Activated T-helper 2 cell treated with anti-CD3 and anti-CD28 coated beads, Interferon-gamma antibody, Interleukin-2, Interleukin-4, amounts not matched to agents 10 μg/mL and 5 μg/mL and 100 μg/mL, durations not matched to agents 14 hours and 24 hours and 36 hours (primary cell): Measurements from ENCODE around the gene PUSL1. TPM values are rescaled to one million over a fixed set of nuclear protein-coding genes. Genes with fewer than 3 reads are reported as not detected.

Source experiments
- DNase-seq: peaks from one replicate; pipeline ENCODE4 v3.0.0; 2021; ENCODE audit warnings: low spot score
- H3K27ac Mint-ChIP-seq: one replicate; pipeline ENCODE4 v1.8.0; 2021; ENCODE audit warnings: mixed read lengths
- H3K27me3 Mint-ChIP-seq: one replicate; pipeline ENCODE4 v1.8.0; 2021; ENCODE audit warnings: low read depth, mixed read lengths
- H3K36me3 Mint-ChIP-seq: one replicate; pipeline ENCODE4 v1.8.0; 2021; ENCODE audit warnings: low read depth, mixed read lengths
- H3K4me1 Mint-ChIP-seq: one replicate; pipeline ENCODE4 v1.8.0; 2021; ENCODE audit warnings: low read depth, mixed read lengths
- H3K4me3 Mint-ChIP-seq: one replicate; pipeline ENCODE4 v1.8.0; 2021; ENCODE audit warnings: low read depth, mild to moderate bottlenecking, moderate library complexity, mixed read lengths
- H3K9me3 Mint-ChIP-seq: one replicate; pipeline ENCODE4 v1.8.0; 2021; ENCODE audit warnings: mixed read lengths
- intact Hi-C: fragments of 100-400 bp; cut with micrococcal nuclease; formaldehyde crosslinking; loops from one replicate; pipeline ENCODE4 v1.15.1; 2023
- total RNA-seq: library from RNA; stranded (reverse); gene quantifications from 2 replicates; pipeline ENCODE4 v1.2.3, GENCODE V29; 2022

Gene PUSL1
- total RNA-seq, 1 donor from 2014 or later = 31.8 TPM

GRCh38 chr1:1302951-1303509 lies 5.4 kb upstream of the PUSL1 start:
- peaks cover 10% of the 10 kb centered on the region for H3K4me1 Mint-ChIP-seq

GRCh38 chr1:1303736-1304135 lies 4.7 kb upstream of the PUSL1 start:
- no peak overlapping the region for H3K27ac Mint-ChIP-seq

More at GRCh38 chr1:1302951-1303509, 5.4 kb upstream of the PUSL1 start:
- DNase-seq = no peak
- intact Hi-C loops = loop anchor here (10.0 kb wide), 1 partner anchor 72 kb away; the partner anchor contains the start of gene AURKAIP1
- Mint-ChIP-seq H3K27ac (no peak overlapping the region), H3K4me3 (no peak overlapping the region), H3K36me3 (no peaks in the 10 kb centered on the region), H3K27me3 (no peaks in the 10 kb centered on the region), H3K9me3 (no peaks in the 10 kb centered on the region)

DNA sequence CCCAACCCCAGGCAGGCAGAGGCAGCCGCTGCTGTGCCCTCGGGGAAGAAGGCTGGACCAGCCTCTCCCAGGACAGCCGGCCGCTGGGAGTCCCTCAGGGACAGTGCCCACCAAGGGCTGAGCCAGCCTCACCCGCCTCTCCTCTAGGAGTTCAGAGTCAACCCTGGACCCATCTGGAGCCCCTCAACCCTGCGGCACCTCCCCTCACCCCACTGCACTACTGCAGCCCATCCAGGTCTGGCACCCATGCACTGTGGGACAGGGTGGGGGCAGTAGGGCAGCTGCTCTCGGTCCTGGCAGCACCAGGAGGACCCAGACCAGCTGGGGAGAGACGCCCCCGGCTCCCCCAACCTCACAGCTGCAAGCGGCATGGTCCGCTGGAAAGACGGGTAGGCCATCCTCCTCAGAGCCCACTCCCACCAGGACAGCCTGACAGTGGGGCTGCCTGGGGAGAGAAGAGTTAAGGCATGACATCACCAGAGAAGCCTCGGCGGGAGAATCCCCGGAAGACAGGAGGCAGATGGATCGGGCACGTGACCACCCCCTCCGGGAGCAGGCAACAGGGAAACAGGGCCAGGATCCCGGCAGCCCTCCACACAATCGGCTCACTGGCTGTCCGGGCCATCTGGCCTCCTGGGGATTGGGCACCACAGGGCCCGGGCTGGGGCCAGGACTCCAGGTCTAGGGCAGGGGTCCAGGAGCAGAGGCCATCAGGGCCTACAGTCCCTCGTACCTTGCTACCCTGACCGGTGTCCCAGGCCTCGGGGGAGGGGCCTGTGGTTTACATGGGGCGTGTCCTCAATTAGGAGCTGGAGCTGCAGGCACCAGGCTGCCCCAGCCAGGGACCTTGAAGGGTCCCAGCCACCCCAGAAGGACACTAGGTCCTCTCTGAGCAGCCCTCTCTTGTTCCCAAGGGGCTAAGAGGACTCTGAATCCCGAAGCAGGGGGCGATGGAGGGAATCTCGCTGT lies 3.8 kb upstream of the PUSL1 start:
- peak overlapping the region; percentile 84 for H3K4me3 Mint-ChIP-seq
- no peaks in the 10 kb centered on the region for H3K9me3 Mint-ChIP-seq
- no peak for DNase-seq
- no peaks in the 10 kb centered on the region for H3K27me3 Mint-ChIP-seq
- H3K27ac Mint-ChIP-seq = no peak overlapping the region
- H3K4me1 Mint-ChIP-seq = peaks cover 10% of the 10 kb centered on the region
- intact Hi-C loops = loop anchor here (5.0 to 10.0 kb wide), 2 partner anchors 70 to 187 kb away; partner anchors contain the start of genes AURKAIP1 and C1orf159
- H3K36me3 Mint-ChIP-seq = no peaks in the 10 kb centered on the region

More at GRCh38 chr1:1303736-1304135, 4.7 kb upstream of the PUSL1 start:
- H3K4me1 Mint-ChIP-seq = peaks cover 10% of the 10 kb centered on the region
- no peaks in the 10 kb centered on the region for H3K27me3 Mint-ChIP-seq
- no peaks in the 10 kb centered on the region for H3K36me3 Mint-ChIP-seq
- no peaks in the 10 kb centered on the region for H3K9me3 Mint-ChIP-seq
- H3K4me3 Mint-ChIP-seq = no peak overlapping the region
- no peak for DNase-seq
- intact Hi-C loops = loop anchor here (10.0 kb wide), 1 partner anchor 71 kb away; the partner anchor contains the start of gene AURKAIP1

- no peaks in the 10 kb centered on the region for H3K9me3 Mint-ChIP-seq
- peak; percentile 65 for DNase-seq
- peaks cover 2% of the 10 kb centered on the region for H3K36me3 Mint-ChIP-seq
- intact Hi-C loops = loop anchor here (5.0 to 10.0 kb wide), 2 partner anchors 69 to 188 kb away; partner anchors contain the start of genes AURKAIP1 and C1orf159
- peaks cover 10% of the 10 kb centered on the region for H3K4me1 Mint-ChIP-seq
- H3K27ac Mint-ChIP-seq = peak overlapping the region; percentile 72
- no peaks in the 10 kb centered on the region for H3K27me3 Mint-ChIP-seq
- peak overlapping the region; percentile 84 for H3K4me3 Mint-ChIP-seq
Measured at GRCh38 chr1:1305300-1306069, 2.9 kb upstream of the PUSL1 start.

GRCh38 chr1:1306070-1306660 lies 2.2 kb upstream of the PUSL1 start:
- Mint-ChIP-seq H3K4me1 (peaks cover 10% of the 10 kb centered on the region), H3K4me3 (peak overlapping the region; percentile 84), H3K27ac (peak overlapping the region; percentile 72), H3K36me3 (peaks cover 6% of the 10 kb centered on the region), H3K27me3 (no peaks in the 10 kb centered on the region), H3K9me3 (no peaks in the 10 kb centered on the region)
- intact Hi-C loops = loop anchor here (5.0 to 10.0 kb wide), 2 partner anchors 69 to 189 kb away; partner anchors contain the start of genes AURKAIP1 and C1orf159
- DNase-seq = no peak

GRCh38 chr1:1306661-1307260 lies 1.6 kb upstream of the PUSL1 start:
- Mint-ChIP-seq H3K27me3 (no peaks in the 10 kb centered on the region), H3K4me1 (peaks cover 10% of the 10 kb centered on the region), H3K4me3 (peak overlapping the region; percentile 84), H3K9me3 (no peaks in the 10 kb centered on the region), H3K27ac (peak overlapping the region; percentile 72), H3K36me3 (peaks cover 6% of the 10 kb centered on the region)
- intact Hi-C loops = loop anchor here (5.0 to 10.0 kb wide), 2 partner anchors 68 to 189 kb away; partner anchors contain the start of genes AURKAIP1 and C1orf159
- no peak for DNase-seq

- intact Hi-C loops = loop anchor here (5.0 to 10.0 kb wide), 2 partner anchors 67 to 190 kb away; partner anchors contain the start of genes AURKAIP1 and C1orf159
- Mint-ChIP-seq H3K36me3 (peaks cover 6% of the 10 kb centered on the region), H3K9me3 (no peaks in the 10 kb centered on the region), H3K4me1 (peaks cover 10% of the 10 kb centered on the region), H3K27ac (peak overlapping the region; percentile 72), H3K4me3 (peak overlapping the region; percentile 84), H3K27me3 (no peaks in the 10 kb centered on the region)
- DNase-seq = no peak
Measured at GRCh38 chr1:1307261-1307922, 1.0 kb upstream of the PUSL1 start.

- Mint-ChIP-seq H3K27ac (peak overlapping the region; percentile 79), H3K27me3 (no peaks in the 10 kb centered on the region)
- DNase-seq = no peak
Measured at GRCh38 chr1:1308756-1309250, 406 bp downstream of the PUSL1 start.

DNA sequence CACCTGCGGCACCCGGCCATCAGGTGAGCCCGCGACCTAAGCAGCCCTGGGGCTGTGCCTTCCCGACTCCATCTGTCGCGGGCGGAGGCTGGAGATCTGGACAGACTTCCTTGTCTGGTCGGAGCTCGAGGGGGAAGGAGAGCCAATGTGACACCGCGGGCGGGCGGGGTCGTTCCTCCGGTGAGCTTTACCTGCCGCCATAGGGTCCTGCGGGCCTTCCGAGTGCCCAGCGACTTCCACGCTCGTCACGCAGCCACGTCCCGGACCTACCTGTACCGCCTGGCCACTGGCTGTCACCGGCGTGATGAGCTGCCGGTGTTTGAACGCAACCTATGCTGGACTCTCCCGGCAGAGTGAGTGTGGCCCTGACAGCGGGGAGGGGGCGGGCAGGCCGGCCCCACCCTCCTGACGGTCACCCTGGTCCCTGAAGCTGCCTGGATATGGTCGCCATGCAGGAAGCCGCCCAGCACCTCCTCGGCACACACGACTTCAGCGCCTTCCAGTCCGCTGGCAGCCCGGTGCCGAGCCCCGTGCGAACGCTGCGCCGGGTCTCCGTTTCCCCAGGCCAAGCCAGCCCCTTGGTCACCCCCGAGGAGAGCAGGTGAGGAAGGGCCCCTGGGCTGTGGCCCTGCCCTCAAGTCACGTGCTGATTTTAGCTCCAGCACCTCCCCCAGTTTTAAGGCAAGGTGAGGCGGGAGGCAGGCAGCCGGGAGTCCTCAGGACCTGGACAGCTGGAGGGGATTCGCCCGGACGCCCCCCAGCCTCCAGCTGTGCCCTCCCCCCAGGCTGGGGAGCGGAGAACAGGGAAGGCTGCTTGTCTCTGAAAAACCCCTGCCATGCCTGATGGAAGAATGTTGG lies 1.1 kb downstream of the PUSL1 start:
- intact Hi-C loops = loop anchor here (2.0 to 10.0 kb wide), 3 partner anchors 39 to 192 kb away; partner anchors contain the start of genes AURKAIP1, C1orf159 and DVL1
- no peak overlapping the region for H3K27ac Mint-ChIP-seq
- peak overlapping the region; percentile 75 for H3K4me3 Mint-ChIP-seq
- H3K9me3 Mint-ChIP-seq = no peaks in the 10 kb centered on the region
- H3K36me3 Mint-ChIP-seq = peaks cover 15% of the 10 kb centered on the region
- H3K4me1 Mint-ChIP-seq = peaks cover 10% of the 10 kb centered on the region
- H3K27me3 Mint-ChIP-seq = no peaks in the 10 kb centered on the region
- DNase-seq = no peak

More at GRCh38 chr1:1308756-1309250, 406 bp downstream of the PUSL1 start:
- H3K4me1 Mint-ChIP-seq = peaks cover 10% of the 10 kb centered on the region
- peak overlapping the region; percentile 85 for H3K4me3 Mint-ChIP-seq
- H3K36me3 Mint-ChIP-seq = peaks cover 14% of the 10 kb centered on the region
- intact Hi-C loops = loop anchor here (1.0 to 10.0 kb wide), 4 partner anchors 15 to 192 kb away; partner anchors contain the start of genes AURKAIP1, C1orf159, CPTP and DVL1
- no peaks in the 10 kb centered on the region for H3K9me3 Mint-ChIP-seq

GRCh38 chr1:1310109-1310385 lies 1.6 kb downstream of the PUSL1 start:
- Mint-ChIP-seq H3K4me1 (peaks cover 10% of the 10 kb centered on the region), H3K27me3 (no peaks in the 10 kb centered on the region), H3K9me3 (no peaks in the 10 kb centered on the region), H3K27ac (no peak overlapping the region), H3K4me3 (peak overlapping the region; percentile 75), H3K36me3 (peaks cover 18% of the 10 kb centered on the region)
- DNase-seq = no peak
- intact Hi-C loops = no loop called here
